Measurements from ENCODE around the gene INSYN2A.

GRCh38 chr10:127216274-127216673 lies 19.9 kb upstream of the INSYN2A start:
- TF ChIP-seq EP300 (IDR thresholded peaks at IDR 0.05; ENCODE audit: low read depth in 2 of 2, low read length in 2 of 2) = no peak
- TF ChIP-seq EP300 (CRISPR knock-in tag; IDR thresholded peaks at IDR 0.05; ENCODE audit: borderline replicate concordance) = no peak
- no peak for TF ChIP-seq POLR2AphosphoS5 (IDR thresholded peaks at IDR 0.05; ENCODE audit: low read depth, low read length)
- no peak for TF ChIP-seq CTCF (CRISPR knock-in tag; IDR thresholded peaks at IDR 0.05)
- no peak for TF ChIP-seq ZNF546 (CRISPR knock-in tag; conservative IDR thresholded peaks at IDR 0.05)
- no peak for TF ChIP-seq RBM39 (IDR thresholded peaks at IDR 0.05; ENCODE audit: low read depth, low read length, poor library complexity, severe bottlenecking)
- TF ChIP-seq ZFX (CRISPR knock-in tag; IDR thresholded peaks at IDR 0.05; ENCODE audit: low read depth) = no peak
- TF ChIP-seq CEBPZ (IDR thresholded peaks at IDR 0.05; ENCODE audit: low read length) = no peak
- no peak for TF ChIP-seq ZZZ3 (CRISPR knock-in tag; IDR thresholded peaks at IDR 0.05; ENCODE audit: borderline replicate concordance)
- no peak for TF ChIP-seq ZBTB4 (CRISPR knock-in tag; IDR thresholded peaks at IDR 0.05; ENCODE audit: borderline replicate concordance)
- TF ChIP-seq, protein P1, sequence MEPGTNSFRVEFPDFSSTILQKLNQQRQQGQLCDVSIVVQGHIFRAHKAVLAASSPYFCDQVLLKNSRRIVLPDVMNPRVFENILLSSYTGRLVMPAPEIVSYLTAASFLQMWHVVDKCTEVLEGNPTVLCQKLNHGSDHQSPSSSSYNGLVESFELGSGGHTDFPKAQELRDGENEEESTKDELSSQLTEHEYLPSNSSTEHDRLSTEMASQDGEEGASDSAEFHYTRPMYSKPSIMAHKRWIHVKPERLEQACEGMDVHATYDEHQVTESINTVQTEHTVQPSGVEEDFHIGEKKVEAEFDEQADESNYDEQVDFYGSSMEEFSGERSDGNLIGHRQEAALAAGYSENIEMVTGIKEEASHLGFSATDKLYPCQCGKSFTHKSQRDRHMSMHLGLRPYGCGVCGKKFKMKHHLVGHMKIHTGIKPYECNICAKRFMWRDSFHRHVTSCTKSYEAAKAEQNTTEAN (CRISPR knock-in tag; conservative IDR thresholded peaks at IDR 0.05) = no peak
- TF ChIP-seq, protein P2, sequence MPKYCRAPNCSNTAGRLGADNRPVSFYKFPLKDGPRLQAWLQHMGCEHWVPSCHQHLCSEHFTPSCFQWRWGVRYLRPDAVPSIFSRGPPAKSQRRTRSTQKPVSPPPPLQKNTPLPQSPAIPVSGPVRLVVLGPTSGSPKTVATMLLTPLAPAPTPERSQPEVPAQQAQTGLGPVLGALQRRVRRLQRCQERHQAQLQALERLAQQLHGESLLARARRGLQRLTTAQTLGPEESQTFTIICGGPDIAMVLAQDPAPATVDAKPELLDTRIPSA (CRISPR knock-in tag; IDR thresholded peaks at IDR 0.05; ENCODE audit: borderline replicate concordance) = no peak
- no peak for TF ChIP-seq BCL3 (CRISPR knock-in tag; IDR thresholded peaks at IDR 0.05)
- no peak for TF ChIP-seq MYC (CRISPR knock-in tag; IDR thresholded peaks at IDR 0.05; ENCODE audit: borderline replicate concordance)

Data from HepG2 (cell line).